DMS 273 (cell line): ENCODE data around the gene IFNG.
A peak's percentile ranks its signal among the peaks of the same experiment; 100 is the strongest.

Experiments
- DNase-seq: peaks from one replicate; lab custom pipeline; 2025; ENCODE audit not compliant: unreplicated experiment; lab: John Stamatoyannopoulos, UW

IFNG gene

DNA sequence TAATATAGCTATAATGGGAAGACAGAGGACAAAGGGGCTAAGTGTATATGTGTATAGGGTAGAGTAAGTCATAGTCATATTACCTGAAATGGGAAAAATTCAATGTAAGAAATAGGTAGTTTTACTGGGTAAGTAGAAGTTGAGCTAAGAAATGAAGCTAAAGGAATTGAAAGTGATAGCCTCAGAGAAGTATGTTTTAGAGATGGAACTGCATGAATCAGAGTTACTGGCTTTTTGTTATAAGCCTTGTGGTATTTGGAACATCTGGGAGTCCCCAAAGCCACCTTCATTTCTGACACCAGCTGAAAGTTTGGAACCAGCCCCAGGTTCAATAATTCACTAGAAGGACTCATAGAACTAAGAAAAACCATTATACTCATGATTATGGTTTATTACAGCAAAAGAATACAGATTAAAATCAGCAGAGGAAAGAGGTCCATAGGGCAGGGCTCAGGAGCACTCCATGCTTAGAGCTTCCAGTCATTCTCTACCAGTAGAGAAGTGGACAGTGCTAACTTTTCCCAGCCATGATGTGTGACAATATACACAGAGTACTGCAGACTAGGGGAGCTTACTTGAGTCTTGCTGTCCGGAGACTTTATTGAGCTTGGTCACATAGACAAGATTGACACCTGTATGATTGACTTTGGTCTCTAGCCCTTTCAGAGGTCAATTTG is 9.8 kb upstream of the IFNG start:
- DNase-seq: no peak

DNA sequence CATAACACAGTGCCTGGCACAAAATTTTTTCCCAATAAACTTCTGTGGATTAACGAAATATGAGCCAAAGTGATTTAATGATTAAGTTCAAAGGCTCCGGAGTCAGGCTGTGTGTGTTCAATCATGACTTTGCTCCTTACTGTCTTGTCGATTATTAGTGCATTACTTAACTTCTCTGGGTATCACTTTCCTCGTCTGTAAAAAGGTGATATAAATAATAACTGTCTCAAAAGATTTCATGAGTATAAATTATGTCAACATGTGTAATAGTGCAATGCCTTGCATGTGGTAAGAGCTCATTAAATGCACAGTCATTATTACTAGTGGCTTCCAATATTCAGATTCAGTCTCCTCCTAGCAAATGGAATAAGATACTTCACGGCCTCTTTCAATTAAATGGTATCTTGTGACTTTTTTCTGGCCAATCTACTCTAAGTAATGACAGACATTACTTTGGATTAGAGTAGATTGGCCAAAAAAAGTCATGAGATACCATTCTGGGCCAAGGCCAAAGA is 6.8 kb upstream of the IFNG start:
- DNase-seq: no peak

DNA sequence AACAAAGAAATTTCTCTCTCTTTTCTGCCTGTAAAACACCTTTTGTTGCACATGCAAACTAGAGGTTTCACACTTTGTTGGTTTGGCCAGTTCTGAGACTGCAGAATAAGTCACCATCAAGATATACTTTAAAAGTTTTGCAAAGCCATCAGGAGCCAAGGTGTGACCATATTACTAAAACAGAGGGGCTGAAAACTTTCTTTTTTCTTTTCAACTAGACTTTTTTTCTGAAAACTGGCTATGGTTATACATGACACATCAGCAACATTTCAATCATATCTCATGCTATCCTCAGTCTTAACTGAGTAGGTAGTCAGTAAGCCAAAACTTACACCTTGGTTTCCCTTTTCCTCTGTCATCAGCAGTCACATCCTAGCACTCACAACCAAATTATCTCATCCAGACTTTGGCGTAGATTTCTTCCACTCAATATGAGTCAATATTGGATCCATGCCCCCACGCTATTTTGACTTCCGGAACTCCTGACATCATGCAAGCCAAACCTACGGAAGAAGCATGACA is 4.1 kb upstream of the IFNG start:
- DNase-seq: no peak

DNA sequence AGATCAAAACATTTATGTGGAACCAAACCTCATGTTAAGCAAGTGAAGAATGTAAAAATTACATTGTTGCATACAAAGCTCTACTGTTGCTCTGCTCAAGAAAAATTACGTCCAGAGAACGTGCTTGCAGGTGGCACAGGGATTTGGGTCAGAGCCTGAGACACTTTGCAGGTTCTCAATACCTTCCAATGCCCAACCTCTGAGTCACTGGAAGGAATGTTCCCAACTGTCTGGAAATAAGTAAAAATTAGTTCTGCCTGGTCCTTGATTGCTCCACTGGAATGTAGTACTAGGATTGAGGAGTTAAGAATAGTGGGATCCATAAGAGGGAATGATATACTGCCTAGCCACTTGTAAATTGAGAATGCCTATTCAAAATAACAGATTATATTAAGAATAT is 2.8 kb upstream of the IFNG start:
- DNase-seq: no peak

DNA sequence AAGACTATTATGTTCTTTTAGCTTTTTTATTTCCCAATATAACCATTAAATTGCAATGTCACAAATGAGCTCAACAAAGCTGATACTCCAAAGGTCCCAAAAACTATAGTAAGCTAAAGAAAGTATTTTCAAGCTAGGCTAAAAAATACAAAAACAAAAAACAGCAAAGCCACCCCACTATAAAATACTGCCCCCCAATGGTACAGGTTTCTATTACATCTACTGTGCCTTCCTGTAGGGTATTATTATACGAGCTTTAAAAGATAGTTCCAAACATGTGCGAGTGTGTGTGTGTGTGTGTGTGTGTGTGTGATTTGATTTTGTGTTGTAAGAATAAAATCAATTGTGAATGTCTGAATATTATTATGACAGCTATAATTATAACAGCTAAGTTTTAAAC is 1.1 kb downstream of the IFNG start:
- DNase-seq: peak; percentile 32

DNA sequence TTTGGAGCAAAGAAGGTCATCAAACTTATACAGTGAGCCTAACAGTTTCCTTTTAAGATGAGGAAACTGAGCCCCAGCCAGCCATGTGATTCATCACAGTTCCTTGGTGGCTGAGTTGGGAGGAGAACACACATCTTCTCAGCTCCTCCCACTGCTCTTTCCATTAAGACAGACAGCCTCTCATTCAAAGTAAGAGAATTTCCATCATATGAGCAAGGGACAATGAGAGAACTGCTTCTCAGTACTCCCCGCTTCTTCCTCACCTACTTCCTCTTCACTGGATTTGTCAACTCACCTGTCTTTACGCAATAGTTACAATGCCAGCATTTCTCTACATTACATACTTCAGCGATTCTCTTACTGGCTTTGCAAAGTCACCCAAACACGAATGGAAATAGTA is 2.2 kb downstream of the IFNG start:
- no peak for DNase-seq

DNA sequence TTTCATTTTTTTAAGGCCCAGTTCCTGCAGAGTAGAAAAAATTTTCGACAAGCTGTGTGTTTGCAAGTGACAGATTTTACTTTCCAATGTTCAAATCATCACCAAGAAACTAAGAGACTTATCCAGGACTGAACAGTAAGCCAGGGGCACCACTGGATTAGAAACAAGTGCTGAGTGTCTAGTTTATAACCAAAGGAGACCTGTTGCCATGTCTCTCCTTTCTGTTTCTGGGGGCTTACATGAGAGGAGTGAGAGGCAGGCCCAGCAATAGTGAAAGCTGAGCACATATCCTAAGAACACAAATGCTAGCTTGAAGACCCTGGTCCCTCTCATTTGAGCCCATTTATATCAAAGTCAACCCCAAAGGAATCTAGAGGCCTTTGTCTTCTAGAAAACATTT is 2.9 kb downstream of the IFNG start:
- no peak for DNase-seq

DNA sequence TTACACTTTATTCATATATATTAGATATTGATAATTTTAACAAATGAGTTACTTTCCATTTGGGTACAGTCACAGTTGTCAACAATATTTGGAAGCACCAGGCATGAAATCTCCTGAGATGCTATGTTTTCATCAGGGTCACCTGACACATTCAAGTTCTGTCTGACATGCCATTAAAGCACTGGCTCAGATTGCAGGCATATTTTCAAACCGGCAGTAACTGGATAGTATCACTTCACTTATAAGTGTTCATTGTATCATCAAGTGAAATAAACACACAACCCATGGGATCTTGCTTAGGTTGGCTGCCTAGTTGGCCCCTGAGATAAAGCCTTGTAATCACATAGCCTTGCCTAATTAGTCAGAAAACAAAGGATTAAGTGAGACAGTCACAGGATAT is 4.8 kb downstream of the IFNG start:
- DNase-seq: no peak

DNA sequence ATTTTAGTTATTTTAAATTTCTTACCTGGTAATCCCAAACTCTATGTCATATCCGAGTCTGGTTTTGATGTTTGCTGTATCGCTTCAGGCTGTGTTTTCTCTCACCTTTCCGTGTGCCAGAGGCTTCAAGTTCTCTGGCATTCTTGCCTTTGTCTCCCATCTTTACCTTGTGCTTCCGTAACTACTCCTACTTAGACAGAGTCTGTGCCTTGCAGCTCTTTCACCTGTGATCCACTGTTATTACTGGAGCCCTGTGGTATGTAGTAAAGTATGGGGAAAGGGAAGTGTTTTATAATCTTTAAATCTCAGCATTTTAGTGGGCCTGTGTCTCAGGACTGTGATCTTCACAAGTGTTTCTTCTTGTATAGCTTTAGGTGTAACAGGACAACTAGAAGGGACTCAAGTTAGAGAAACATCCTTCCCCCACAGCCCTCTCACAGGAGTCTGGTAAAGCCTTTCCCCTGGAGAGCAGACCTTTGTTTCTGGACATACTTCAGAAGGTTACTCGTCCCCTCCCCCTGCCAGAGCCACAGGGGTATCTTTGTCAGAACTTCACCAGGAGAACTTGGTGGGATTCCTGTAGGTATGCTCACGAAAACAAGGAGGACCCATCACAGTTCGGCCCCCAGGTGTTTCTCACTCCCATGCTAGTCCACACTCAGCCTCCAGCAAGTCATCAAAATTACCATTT is 11.1 kb downstream of the IFNG start:
- DNase-seq: no peak

DNA sequence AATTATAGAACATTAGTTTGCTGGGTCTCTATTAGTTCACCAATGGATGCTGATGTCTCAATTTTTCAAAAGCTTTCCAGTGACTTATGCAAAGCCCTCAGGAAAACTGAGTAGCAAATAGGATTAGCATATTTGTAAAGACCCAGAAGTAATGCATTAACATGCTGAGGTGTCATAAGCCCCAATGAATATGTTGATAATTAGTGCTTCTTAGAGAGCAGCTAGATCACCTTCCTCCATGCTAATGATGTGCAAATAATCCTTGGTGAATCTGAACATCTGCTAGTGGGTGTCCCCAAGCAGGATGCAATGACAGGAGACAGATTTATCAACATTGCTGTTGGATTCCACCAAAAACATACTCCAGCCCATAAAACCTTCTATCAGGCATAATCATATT is 19.0 kb downstream of the IFNG start:
- DNase-seq: peak; percentile 2

DNA sequence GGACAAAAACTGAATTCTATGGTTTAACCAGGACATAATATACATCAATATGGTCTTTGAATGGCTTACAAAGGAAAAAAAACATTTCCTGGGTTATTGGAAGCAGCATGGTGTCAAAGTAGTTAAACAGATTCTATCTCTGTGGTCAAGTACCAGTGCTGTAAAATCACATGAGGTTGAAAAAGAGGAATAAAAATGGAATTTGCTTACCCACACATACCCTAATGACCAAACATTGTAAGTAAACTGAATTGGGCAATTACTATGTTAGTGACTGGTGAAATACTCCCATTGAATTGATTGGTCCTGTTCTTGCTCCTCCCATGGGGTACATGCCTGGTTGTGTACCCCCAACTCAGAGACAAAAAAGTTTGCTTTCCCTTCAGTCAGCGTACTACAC is 19.6 kb downstream of the IFNG start:
- no peak for DNase-seq

DNA sequence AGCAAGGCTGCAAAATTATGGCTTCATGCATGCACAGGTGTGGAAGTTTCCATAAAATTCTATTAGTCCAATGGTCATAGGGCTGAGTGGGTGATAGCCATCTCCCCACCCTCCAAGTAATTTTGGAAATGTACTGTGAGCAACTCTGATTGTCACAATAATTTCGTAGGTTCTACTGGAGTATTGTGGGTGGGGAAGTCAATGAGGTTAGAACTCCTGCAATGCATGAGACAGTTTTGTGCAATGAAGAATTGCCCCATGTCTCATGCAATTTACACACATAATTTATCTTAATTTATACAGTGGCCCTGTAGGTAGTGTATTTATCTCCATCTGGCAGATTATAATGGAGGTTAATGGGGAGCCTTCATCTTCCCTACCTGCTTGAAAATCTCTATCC is 20.5 kb downstream of the IFNG start:
- DNase-seq: no peak

DNA sequence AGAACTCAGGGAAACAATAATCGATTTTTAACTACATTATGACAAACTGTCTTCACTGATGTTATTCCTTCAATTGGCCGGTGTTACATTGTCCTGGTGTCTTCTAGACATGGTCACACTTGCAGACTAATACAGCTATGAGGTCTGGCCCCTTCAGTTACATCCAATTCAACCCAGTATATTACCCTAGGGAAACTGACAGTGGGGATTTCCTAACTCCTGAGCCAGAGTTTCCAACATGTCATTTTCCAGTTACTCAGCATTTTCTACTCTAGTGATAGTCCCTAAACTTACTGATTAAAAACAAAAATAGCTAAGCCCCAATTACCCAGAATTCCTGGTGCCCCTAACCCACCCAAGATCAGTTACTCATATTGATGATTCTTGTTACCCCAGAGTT is 21.1 kb downstream of the IFNG start:
- no peak for DNase-seq

DNA sequence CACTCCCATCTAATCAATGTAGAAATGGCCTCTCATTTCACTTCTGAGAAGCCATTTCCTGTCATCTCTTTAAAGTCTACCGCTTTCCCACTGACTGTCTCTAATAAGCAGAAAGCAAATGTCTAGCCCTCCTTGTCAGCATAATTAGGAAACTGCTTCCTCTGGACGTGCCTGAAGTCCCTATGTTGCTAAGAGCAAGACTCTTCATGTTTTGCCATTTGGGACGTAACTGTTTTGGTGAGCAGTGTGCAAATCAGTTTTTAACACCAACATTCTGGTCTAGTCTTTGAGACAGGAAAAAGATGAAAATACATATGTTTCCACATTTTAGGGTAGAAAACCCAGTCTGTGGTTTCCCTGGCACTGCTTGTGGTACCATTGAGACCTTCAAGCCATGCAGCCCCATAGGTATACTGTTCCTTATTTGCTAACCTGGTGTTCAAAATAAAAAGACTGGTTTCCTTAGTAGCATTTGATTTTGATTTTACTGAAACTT is 22.2 kb downstream of the IFNG start:
- no peak for DNase-seq

DNA sequence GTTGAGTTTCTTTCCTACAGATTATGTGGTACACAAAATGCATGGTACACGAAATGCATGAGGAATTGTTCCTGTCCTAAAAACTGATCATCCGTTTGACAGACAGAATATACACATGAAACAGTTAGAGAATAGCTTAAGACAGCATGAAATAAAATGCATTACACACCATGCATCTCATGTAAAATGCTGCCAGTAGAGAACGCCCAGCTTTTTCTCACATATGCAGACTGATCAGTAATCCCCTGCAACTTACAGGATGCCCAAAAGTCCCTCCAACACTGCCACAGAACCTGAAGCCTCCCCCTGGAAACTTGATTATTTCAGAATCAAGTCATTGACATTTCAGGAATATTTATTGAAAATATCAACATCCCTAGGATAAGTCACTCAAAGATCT is 24.0 kb downstream of the IFNG start:
- no peak for DNase-seq

DNA sequence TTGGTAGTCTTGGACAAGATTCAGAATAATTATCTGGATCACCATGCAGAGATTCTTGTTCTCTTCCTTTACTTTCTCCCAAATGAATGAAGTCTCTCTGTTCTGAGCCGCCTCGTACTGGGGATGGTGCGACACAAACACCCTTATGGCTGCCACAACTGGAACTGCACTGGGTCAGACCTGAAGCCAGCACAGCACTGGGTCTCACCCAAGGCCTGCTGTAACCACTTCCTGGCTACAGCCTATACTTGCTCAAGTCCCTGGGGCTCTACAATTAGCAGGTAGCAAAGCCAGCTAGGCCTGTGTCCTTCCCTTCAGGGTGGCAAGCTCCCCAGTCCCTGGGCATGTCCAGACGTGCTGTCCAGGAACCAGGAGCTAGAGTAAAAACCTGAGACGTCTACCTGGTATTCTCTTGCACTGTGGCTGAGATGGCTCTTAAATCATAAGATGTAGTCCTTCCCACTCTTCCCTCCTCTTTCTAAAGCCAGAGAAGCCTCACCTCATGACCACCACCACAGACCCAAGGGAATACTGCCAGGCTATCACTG is 27.6 kb downstream of the IFNG start:
- DNase-seq: no peak

DNA sequence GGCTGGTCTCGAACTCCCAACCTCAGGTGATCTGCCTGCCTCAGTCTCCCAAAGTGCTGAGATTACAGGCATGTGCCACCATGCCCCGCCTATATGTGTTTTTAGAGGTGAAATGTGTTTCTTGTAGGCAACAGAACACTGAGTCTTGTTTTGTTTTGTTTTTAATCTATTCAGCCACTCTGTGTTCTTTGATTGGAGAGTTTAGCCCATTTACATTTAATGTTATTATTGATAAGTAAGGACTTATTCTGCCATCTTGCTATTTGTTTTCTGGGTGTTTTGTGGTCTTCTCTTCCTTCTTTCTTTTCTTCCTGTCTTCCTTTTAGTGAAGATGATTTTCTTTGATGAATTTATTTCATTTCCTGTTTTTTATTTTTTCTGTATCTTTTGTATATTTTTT is 29.6 kb downstream of the IFNG start:
- DNase-seq: no peak

DNA sequence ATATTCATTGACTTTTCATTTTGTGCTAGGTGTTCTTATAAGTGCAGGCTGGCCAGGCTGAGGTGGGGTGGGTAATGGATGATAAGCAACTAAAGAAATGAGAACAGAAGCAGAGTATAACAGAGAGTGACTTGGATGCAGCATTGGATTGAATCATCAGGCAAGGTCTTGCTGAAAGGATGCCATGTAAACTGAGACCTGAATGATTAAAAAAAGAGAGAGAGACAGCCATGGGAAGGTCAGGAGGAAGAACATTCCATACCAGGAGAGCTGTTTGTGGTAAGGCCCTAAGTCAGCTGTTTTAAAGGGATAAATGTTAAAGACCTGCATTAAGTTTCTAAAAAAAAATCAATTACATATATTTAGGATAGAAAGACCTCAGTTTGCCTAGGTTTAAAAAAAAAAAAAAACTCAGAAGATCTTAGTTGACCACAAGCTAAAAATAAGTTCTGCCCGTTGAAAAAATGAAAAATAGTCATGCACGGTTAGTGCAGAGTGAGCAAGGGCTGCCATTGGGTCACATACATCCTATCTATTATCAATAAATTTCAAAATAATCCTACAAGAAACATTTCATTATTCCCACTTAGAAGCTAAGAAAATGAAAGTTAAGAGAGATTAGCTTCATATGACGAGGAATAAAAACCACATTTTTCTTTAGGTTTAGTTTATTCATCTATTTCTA is 37.2 kb downstream of the IFNG start:
- no peak for DNase-seq

DNA sequence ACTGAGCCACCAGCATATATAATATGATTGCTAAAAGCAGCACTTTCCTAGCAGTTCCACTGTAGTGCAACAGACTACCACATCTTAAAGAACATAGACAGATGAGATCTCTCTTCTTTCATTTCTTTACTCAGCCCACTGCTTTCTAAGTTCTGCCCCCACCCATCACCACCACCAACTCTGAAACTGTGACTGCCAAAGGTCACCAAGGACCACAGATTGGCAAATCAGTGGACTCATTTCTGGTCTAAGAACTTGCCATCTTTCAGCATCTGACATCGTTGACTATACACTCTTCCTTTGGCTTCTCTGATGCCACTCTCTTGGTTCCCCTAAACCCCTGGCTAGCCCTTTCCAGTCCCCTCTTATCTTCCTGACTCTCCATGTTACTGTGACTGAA is 38.4 kb downstream of the IFNG start:
- no peak for DNase-seq

DNA sequence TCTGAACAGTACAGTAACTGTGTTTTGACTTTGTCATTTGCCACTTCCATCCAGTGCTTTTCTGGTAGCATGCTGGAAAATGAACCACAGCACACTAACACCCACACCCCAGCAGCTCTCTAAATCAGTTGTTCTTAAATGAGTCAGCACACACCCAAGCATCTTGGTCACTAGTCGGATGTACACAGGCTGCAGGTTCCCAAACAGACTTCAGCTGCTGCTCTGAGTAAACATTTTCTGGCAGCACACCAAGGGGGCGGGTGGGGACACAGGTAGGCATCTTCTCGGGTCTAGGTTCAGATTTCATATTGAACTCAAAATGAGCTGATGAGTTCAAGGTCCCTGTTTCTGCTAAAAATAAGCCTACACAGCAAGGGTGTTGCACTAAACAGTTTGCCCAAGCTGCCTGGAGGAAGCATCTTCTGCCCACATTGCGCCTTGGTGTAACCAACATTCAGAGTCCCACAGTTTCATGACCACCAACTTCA is 39.8 kb downstream of the IFNG start:
- no peak for DNase-seq

DNA sequence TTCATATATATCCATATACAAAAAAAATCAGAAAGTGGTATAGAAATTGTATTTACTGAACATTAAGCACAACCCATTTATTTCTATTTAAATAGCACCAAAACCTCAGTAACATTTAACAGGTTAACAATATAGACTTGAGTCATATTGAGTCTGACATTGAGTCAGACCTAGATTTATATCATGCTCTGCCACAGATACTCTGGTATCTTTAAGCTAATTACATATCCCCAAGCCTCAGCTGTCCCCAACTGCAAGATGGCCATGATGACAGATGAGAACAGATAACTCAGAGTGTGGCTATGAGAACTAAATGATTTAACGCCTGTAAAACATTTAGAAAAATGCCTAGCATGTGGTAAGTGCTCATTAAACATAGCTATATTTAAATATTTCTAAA is 40.3 kb downstream of the IFNG start:
- DNase-seq: no peak
